H9 (cell line): Measurements from ENCODE around the gene CRABP1. TPM values are rescaled to one million over a fixed set of nuclear protein-coding genes. Genes with fewer than 3 reads are reported as not detected.

Source experiments
- DNase-seq: peaks from one replicate; pipeline ENCODE4 v3.0.0-alpha.2; 2017
- H2AFZ ChIP-seq: one replicate; pipeline ENCODE4 v1.6.1; 2013; ENCODE audit warnings: mild to moderate bottlenecking, low read length, control low read depth, moderate library complexity
- H2AK5ac ChIP-seq: 2 replicates; pipeline ENCODE4 v1.6.1; 2013; ENCODE audit warnings: low read length, control low read depth, mixed read lengths; ENCODE audit not compliant: insufficient read length
- H2BK120ac ChIP-seq: one replicate; pipeline ENCODE4 v1.6.1; 2013; ENCODE audit warnings: low read depth, mild to moderate bottlenecking, low read length, control low read depth, inconsistent platforms; ENCODE audit not compliant: poor library complexity, severe bottlenecking
- H2BK12ac ChIP-seq: 2 replicates; pipeline ENCODE4 v1.6.1; 2013; ENCODE audit warnings: low read length, control low read depth, mixed read lengths, low read depth; ENCODE audit not compliant: insufficient read length
- H2BK15ac ChIP-seq: 2 replicates; pipeline ENCODE4 v1.6.1; 2013; ENCODE audit warnings: low read depth, low read length, control low read depth
- H2BK20ac ChIP-seq: one replicate; pipeline ENCODE4 v1.6.1; 2013; ENCODE audit warnings: low read depth, mild to moderate bottlenecking, low read length, control low read depth, inconsistent platforms; ENCODE audit not compliant: poor library complexity, severe bottlenecking
- H2BK5ac ChIP-seq: 2 replicates; pipeline ENCODE4 v1.6.1; 2013; ENCODE audit warnings: low read length, control low read depth, mixed read lengths; ENCODE audit not compliant: insufficient read length
- H3K14ac ChIP-seq: 2 replicates; pipeline ENCODE4 v1.6.1; 2013; ENCODE audit warnings: low read length, control low read depth; ENCODE audit not compliant: insufficient read depth
- H3K18ac ChIP-seq: 2 replicates; pipeline ENCODE4 v1.6.1; 2013; ENCODE audit warnings: low read depth, mild to moderate bottlenecking, mixed read lengths, low read length, control low read depth; ENCODE audit not compliant: insufficient read length
- H3K23ac ChIP-seq: 2 replicates; pipeline ENCODE4 v1.6.1; 2013; ENCODE audit warnings: low read length, control low read depth, mixed read lengths, low read depth; ENCODE audit not compliant: insufficient read length
- H3K23me2 ChIP-seq: 2 replicates; pipeline ENCODE4 v1.6.1; 2013; ENCODE audit warnings: low read depth, mild to moderate bottlenecking, mixed read lengths, low read length, control low read depth; ENCODE audit not compliant: insufficient read length, poor library complexity, severe bottlenecking
- H3K27ac ChIP-seq: 2 replicates; pipeline ENCODE4 v1.5.1; 2013; ENCODE audit warnings: low read length, control low read depth, mixed read lengths, low read depth; ENCODE audit not compliant: insufficient read length
- H3K27me3 ChIP-seq: 2 replicates; pipeline ENCODE4 v1.6.1; 2013; ENCODE audit warnings: low read length, control low read depth, inconsistent platforms; ENCODE audit not compliant: insufficient read depth
- H3K4ac ChIP-seq: 2 replicates; pipeline ENCODE4 v1.6.1; 2013; ENCODE audit warnings: low read depth, mild to moderate bottlenecking, control low read depth, inconsistent platforms, low read length, moderate library complexity
- H3K4me1 ChIP-seq: 2 replicates; pipeline ENCODE4 v1.6.1; 2013; ENCODE audit warnings: low read length, control low read depth, inconsistent platforms; ENCODE audit not compliant: insufficient read depth
- H3K4me2 ChIP-seq: 2 replicates; pipeline ENCODE4 v1.6.1; 2013; ENCODE audit warnings: low read length, control low read depth, mixed read lengths; ENCODE audit not compliant: insufficient read length, insufficient read depth
- H3K56ac ChIP-seq: 2 replicates; pipeline ENCODE4 v1.6.1; 2013; ENCODE audit warnings: low read depth, mild to moderate bottlenecking, mixed read lengths, low read length, control low read depth; ENCODE audit not compliant: insufficient read length
- H3K79me1 ChIP-seq: 2 replicates; pipeline ENCODE4 v1.6.1; 2013; ENCODE audit warnings: low read depth, mild to moderate bottlenecking, moderate library complexity, low read length, control low read depth, inconsistent platforms; ENCODE audit not compliant: insufficient read depth, poor library complexity, severe bottlenecking
- H3K79me2 ChIP-seq: 2 replicates; pipeline ENCODE4 v1.6.1; 2013; ENCODE audit warnings: low read length, control low read depth, inconsistent platforms; ENCODE audit not compliant: insufficient read depth
- H3K9ac ChIP-seq: 2 replicates; pipeline ENCODE4 v1.6.1; 2013; ENCODE audit warnings: low read length, control low read depth, mixed read lengths; ENCODE audit not compliant: insufficient read length; ENCODE audit errors: extremely low read depth
- H3K9me3 ChIP-seq: one replicate; pipeline ENCODE4 v1.6.1; 2013; ENCODE audit warnings: low read depth, low read length, inconsistent platforms; ENCODE audit not compliant: control insufficient read depth
- H3T11ph ChIP-seq: one replicate; pipeline ENCODE4 v1.6.1; 2013; ENCODE audit warnings: mild to moderate bottlenecking, low read length, control low read depth, inconsistent platforms
- H4K20me1 ChIP-seq: one replicate; pipeline ENCODE4 v1.6.1; 2013; ENCODE audit not compliant: control insufficient read depth, insufficient read length, insufficient read depth
- H4K5ac ChIP-seq: 2 replicates; pipeline ENCODE4 v1.6.1; 2013; ENCODE audit warnings: low read depth, mild to moderate bottlenecking, mixed read lengths, low read length, control low read depth; ENCODE audit not compliant: insufficient read length
- H4K8ac ChIP-seq: replicated peaks from 2 replicates; pipeline ENCODE4 v1.6.1; 2013; ENCODE audit warnings: low read length, control low read depth, mixed read lengths, low read depth; ENCODE audit not compliant: insufficient read length
- H4K91ac ChIP-seq: 2 replicates; pipeline ENCODE4 v1.6.1; 2013; ENCODE audit warnings: low read depth, mild to moderate bottlenecking, moderate library complexity, mixed read lengths, low read length, control low read depth; ENCODE audit not compliant: insufficient read length
- H3K27ac Mint-ChIP-seq, 3 experiments: 2 replicates in 2 of 3; 3 replicates in 1 of 3; pipeline ENCODE4 v1.8.0; 2020 to 2021; ENCODE audit warnings: mixed read lengths in 3 of 3, mild to moderate bottlenecking in 1 of 3, moderate library complexity in 1 of 3
- H3K27me3 Mint-ChIP-seq: 2 replicates; pipeline ENCODE4 v1.8.0; 2021; ENCODE audit warnings: low read depth, mild to moderate bottlenecking, moderate library complexity, mixed read lengths
- H3K36me3 Mint-ChIP-seq, 3 experiments: 2 replicates in 2 of 3; 3 replicates in 1 of 3; pipeline ENCODE4 v1.8.0; 2020 to 2021; ENCODE audit warnings: low read depth in 3 of 3, mixed read lengths in 3 of 3; ENCODE audit not compliant: insufficient read depth in 1 of 3
- H3K4me1 Mint-ChIP-seq, 2 experiments: 2 replicates each; pipeline ENCODE4 v1.8.0; 2020; ENCODE audit warnings: mixed read lengths in 2 of 2
- H3K4me3 Mint-ChIP-seq, 2 experiments: 2 replicates in 1 of 2; 3 replicates in 1 of 2; pipeline ENCODE4 v1.8.0; 2020 to 2021; ENCODE audit warnings: mild to moderate bottlenecking in 2 of 2, mixed read lengths in 2 of 2, moderate library complexity in 1 of 2
- H3K9me3 Mint-ChIP-seq, 2 experiments: 2 replicates in 1 of 2; 3 replicates in 1 of 2; pipeline ENCODE4 v1.8.0; 2020; ENCODE audit warnings: mild to moderate bottlenecking in 2 of 2, mixed read lengths in 2 of 2, moderate library complexity in 1 of 2
- CTCF ChIP-seq: fragments of 200-600 bp; sonication (generic); conservative IDR thresholded peaks from 3 replicates; pipeline ENCODE4 v1.8.0; 2021; ENCODE audit warnings: antibody characterized with exemption, mild to moderate bottlenecking
- WGBS: extraction: QIAGEN DNeasy Blood & Tissue Kit; methylation state at CpG from one replicate; pipeline ENCODE4 v1.1.7; 2013; ENCODE audit warnings: missing lambda C conversion rate, low lambda C conversion rate, mixed read lengths; ENCODE audit not compliant: insufficient read length; ENCODE audit errors: extremely low coverage; 5-methylcytosine and 5-hydroxymethylcytosine counted together
- total RNA-seq: library from RNA; stranded (reverse); gene quantifications from 2 replicates; pipeline ENCODE4 v1.2.1, GENCODE V29; 2021

Gene CRABP1
- total RNA-seq, 1 experiment from 2014 or later, result 93.1 TPM

GRCh38 chr15:78382114-78382880 lies 42.1 kb downstream of the CRABP1 start:
- H3K56ac ChIP-seq, result no peak overlapping the region
- Mint-ChIP-seq H3K27me3 (peaks cover 28% of the 10 kb centered on the region), H3K4me3 (no peak overlapping the region), H3K4me1 (peaks cover 18 to 29% of the 10 kb centered on the region in 2 experiments), H3K9me3 (peaks cover 6 to 14% of the 10 kb centered on the region in 2 experiments), H3K27ac (no peak overlapping the region), H3K36me3 (peaks cover 3 to 7% (median 6%) of the 10 kb centered on the region in 3 experiments; a peak in 4 of 7 replicates)
- H2BK120ac ChIP-seq, result no peak overlapping the region
- no peak for TF ChIP-seq CTCF
- no peak overlapping the region for H4K5ac ChIP-seq
- no peak overlapping the region for H3K27ac ChIP-seq
- no peak overlapping the region for H3T11ph ChIP-seq
- no peak overlapping the region for H2BK5ac ChIP-seq
- H3K9ac ChIP-seq, result no peak overlapping the region
- no CpG with 5 or more reads among the region's 7 CpGs for WGBS
- H2BK12ac ChIP-seq, result no peak overlapping the region
- H4K8ac ChIP-seq, result no peak overlapping the region
- H3K23ac ChIP-seq, result no peak overlapping the region
- no peak overlapping the region for H2BK15ac ChIP-seq
- H3K79me2 ChIP-seq, result no peaks in the 10 kb centered on the region
- no peaks in the 10 kb centered on the region for H4K20me1 ChIP-seq
- no peak overlapping the region for H3K4ac ChIP-seq
- no peak overlapping the region for H2BK20ac ChIP-seq
- H3K4me1 ChIP-seq, result peaks cover 3% of the 10 kb centered on the region
- no peak for DNase-seq
- no peaks in the 10 kb centered on the region for H3K79me1 ChIP-seq
- H3K18ac ChIP-seq, result no peak overlapping the region
- no peak overlapping the region for H4K91ac ChIP-seq
- H2AK5ac ChIP-seq, result no peak overlapping the region
- no peak overlapping the region for H3K4me2 ChIP-seq
- H3K27me3 ChIP-seq, result no peaks in the 10 kb centered on the region
- H3K9me3 ChIP-seq, result no peaks in the 10 kb centered on the region
- no peaks in the 10 kb centered on the region for H3K23me2 ChIP-seq
- H2AFZ ChIP-seq, result no peak overlapping the region
- H3K14ac ChIP-seq, result no peak overlapping the region
